ENCODE data around the gene CLSTN2. TPM values are rescaled to one million over a fixed set of nuclear protein-coding genes. Genes with fewer than 3 reads are reported as not detected.

The CLSTN2 gene
- total RNA-seq, 4 donors from 2014 or later = 19.5 to 66.7 (median 42.5) TPM

GRCh38 chr3:140117096-140117526, 182.1 kb downstream of the CLSTN2 start:
- no peak for TF ChIP-seq CTCF (IDR thresholded peaks at IDR 0.05; ENCODE audit: low read depth)

- TF ChIP-seq CTCF (IDR thresholded peaks at IDR 0.05; ENCODE audit: low read depth) = no peak
These were observed 187.2 kb downstream of the CLSTN2 start for GRCh38 chr3:140122183-140122582.

- no peak for TF ChIP-seq CTCF (IDR thresholded peaks at IDR 0.05; ENCODE audit: low read depth)
These were observed 193.2 kb downstream of the CLSTN2 start for GRCh38 chr3:140128217-140128616.

GRCh38 chr3:140128631-140129030, 193.6 kb downstream of the CLSTN2 start:
- no peak for TF ChIP-seq CTCF (IDR thresholded peaks at IDR 0.05; ENCODE audit: low read depth)

- no peak for TF ChIP-seq CTCF (IDR thresholded peaks at IDR 0.05; ENCODE audit: low read depth)
These were observed 194.8 kb downstream of the CLSTN2 start for GRCh38 chr3:140129768-140130284.

GRCh38 chr3:140131895-140132294, 196.9 kb downstream of the CLSTN2 start:
- no peak for TF ChIP-seq CTCF (IDR thresholded peaks at IDR 0.05; ENCODE audit: low read depth)

GRCh38 chr3:140134231-140134965, 199.4 kb downstream of the CLSTN2 start:
- no peak for TF ChIP-seq CTCF (IDR thresholded peaks at IDR 0.05; ENCODE audit: low read depth)

Data from subcutaneous adipose tissue (tissue), 4 donors.